ENCODE data around the gene LRRFIP1.

DNA sequence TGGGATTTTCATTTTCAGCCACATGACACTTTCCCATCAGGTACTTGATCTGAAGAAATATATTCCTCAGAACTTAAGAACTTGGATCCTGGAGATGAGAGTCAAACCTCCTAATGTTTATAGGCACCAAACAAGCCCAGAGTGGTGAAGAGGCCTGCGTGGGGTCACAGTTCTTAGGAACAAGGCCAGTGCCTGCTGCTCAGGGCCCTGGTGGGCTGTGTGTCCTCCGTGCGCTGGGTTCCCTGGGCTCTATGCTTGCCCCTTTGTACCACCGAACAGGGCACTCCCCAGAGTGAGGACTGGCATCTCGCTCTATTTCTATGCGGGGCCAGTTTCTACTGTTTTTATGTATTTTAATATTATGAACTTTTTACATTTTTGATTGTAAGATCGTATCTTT is 95.2 kb downstream of the LRRFIP1 start:
- TF ChIP-seq, protein P1, sequence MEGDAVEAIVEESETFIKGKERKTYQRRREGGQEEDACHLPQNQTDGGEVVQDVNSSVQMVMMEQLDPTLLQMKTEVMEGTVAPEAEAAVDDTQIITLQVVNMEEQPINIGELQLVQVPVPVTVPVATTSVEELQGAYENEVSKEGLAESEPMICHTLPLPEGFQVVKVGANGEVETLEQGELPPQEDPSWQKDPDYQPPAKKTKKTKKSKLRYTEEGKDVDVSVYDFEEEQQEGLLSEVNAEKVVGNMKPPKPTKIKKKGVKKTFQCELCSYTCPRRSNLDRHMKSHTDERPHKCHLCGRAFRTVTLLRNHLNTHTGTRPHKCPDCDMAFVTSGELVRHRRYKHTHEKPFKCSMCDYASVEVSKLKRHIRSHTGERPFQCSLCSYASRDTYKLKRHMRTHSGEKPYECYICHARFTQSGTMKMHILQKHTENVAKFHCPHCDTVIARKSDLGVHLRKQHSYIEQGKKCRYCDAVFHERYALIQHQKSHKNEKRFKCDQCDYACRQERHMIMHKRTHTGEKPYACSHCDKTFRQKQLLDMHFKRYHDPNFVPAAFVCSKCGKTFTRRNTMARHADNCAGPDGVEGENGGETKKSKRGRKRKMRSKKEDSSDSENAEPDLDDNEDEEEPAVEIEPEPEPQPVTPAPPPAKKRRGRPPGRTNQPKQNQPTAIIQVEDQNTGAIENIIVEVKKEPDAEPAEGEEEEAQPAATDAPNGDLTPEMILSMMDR (IDR thresholded peaks at IDR 0.05) = no peak
- TF ChIP-seq CHD2 (IDR thresholded peaks at IDR 0.05; ENCODE audit: low read length, partially characterized antibody) = no peak

Measured in SK-N-SH (cell line).